HEK293 (cell line): ENCODE data around the gene TMCO2.

Source experiments
- MYNN ChIP-seq: fragments of 450-650 bp; formaldehyde crosslinking; IDR thresholded peaks from 2 replicates; pipeline ENCODE4 v1.5.1; 2016; ENCODE audit warnings: missing biosample characterization, missing genetic modification characterization, borderline replicate concordance
- OSR2 ChIP-seq: fragments of 450-650 bp; formaldehyde crosslinking; IDR thresholded peaks from 2 replicates; pipeline ENCODE4 v1.5.1; 2016; ENCODE audit warnings: missing biosample characterization, missing genetic modification characterization
- PRDM1 ChIP-seq: fragments of 450-650 bp; formaldehyde crosslinking; IDR thresholded peaks from 2 replicates; pipeline ENCODE4; 2016; ENCODE audit warnings: missing biosample characterization, missing genetic modification characterization
- PRDM2 ChIP-seq: fragments of 450-650 bp; formaldehyde crosslinking; IDR thresholded peaks from 2 replicates; pipeline ENCODE4 v1.5.1; 2016; ENCODE audit warnings: missing biosample characterization, missing genetic modification characterization, borderline replicate concordance
- REPIN1 ChIP-seq: fragments of 450-650 bp; formaldehyde crosslinking; IDR thresholded peaks from 2 replicates; pipeline ENCODE4 v1.5.1; 2017; ENCODE audit warnings: missing biosample characterization, missing genetic modification characterization, low read depth
- REST ChIP-seq: fragments of 450-650 bp; formaldehyde crosslinking; IDR thresholded peaks from 2 replicates; pipeline ENCODE4 v1.5.1; 2016; ENCODE audit warnings: missing biosample characterization, missing genetic modification characterization
- ZFP3 ChIP-seq: fragments of 450-650 bp; formaldehyde crosslinking; IDR thresholded peaks from 2 replicates; pipeline ENCODE4 v1.5.1; 2016; ENCODE audit warnings: low read depth, missing biosample characterization, missing genetic modification characterization
- ZNF146 ChIP-seq: fragments of 450-650 bp; formaldehyde crosslinking; IDR thresholded peaks from 2 replicates; pipeline ENCODE4 v1.5.1; 2016; ENCODE audit warnings: missing biosample characterization, missing genetic modification characterization
- ZNF239 ChIP-seq: fragments of 450-650 bp; formaldehyde crosslinking; IDR thresholded peaks from 2 replicates; pipeline ENCODE4 v1.5.1; 2016; ENCODE audit warnings: missing biosample characterization, missing genetic modification characterization
- ZNF274 ChIP-seq, 2 experiments: fragments of 200-500 bp in 1 of 2; fragments of 450-650 bp in 1 of 2; sonication (Bioruptor generic) in 1 of 2; formaldehyde crosslinking in 1 of 2; IDR thresholded peaks; 2 replicates each; pipeline versions ENCODE4 v1.5.1 to v1.6.1; 2014 to 2016; ENCODE audit warnings: borderline replicate concordance in 1 of 2, inconsistent platforms in 1 of 2, low read length in 1 of 2, missing biosample characterization in 1 of 2, missing genetic modification characterization in 1 of 2
- ZNF280C ChIP-seq: fragments of 450-650 bp; formaldehyde crosslinking; IDR thresholded peaks from 2 replicates; pipeline ENCODE4 v1.5.1; 2016; ENCODE audit warnings: missing biosample characterization, missing genetic modification characterization
- ZNF362 ChIP-seq: fragments of 450-650 bp; formaldehyde crosslinking; IDR thresholded peaks from 2 replicates; pipeline ENCODE4 v1.5.1; 2016; ENCODE audit warnings: missing biosample characterization, missing genetic modification characterization
- ZNF48 ChIP-seq: fragments of 450-650 bp; formaldehyde crosslinking; IDR thresholded peaks from 2 replicates; pipeline ENCODE4 v1.5.1; 2016; ENCODE audit warnings: missing biosample characterization, missing genetic modification characterization
- ZNF513 ChIP-seq: fragments of 450-650 bp; IDR thresholded peaks from 2 replicates; pipeline ENCODE4 v1.5.1; 2018; ENCODE audit warnings: missing biosample characterization, missing genetic modification characterization
- ZNF521 ChIP-seq: fragments of 450-650 bp; formaldehyde crosslinking; IDR thresholded peaks from 2 replicates; pipeline ENCODE4 v1.5.1; 2017; ENCODE audit warnings: missing biosample characterization, mild to moderate bottlenecking, missing genetic modification characterization
- ZNF555 ChIP-seq: fragments of 450-650 bp; formaldehyde crosslinking; conservative IDR thresholded peaks from 2 replicates; pipeline ENCODE4 v1.5.1; 2017; ENCODE audit warnings: missing biosample characterization, mild to moderate bottlenecking, missing genetic modification characterization, inconsistent platforms
- ZNF571 ChIP-seq: fragments of 450-650 bp; formaldehyde crosslinking; IDR thresholded peaks from 2 replicates; pipeline ENCODE4 v1.5.0; 2017; ENCODE audit warnings: missing biosample characterization, missing genetic modification characterization
- ZNF623 ChIP-seq: fragments of 450-650 bp; formaldehyde crosslinking; IDR thresholded peaks from 2 replicates; pipeline ENCODE4 v1.5.1; 2016; ENCODE audit warnings: missing biosample characterization, missing genetic modification characterization
- ZNF76 ChIP-seq: fragments of 450-650 bp; formaldehyde crosslinking; IDR thresholded peaks from 2 replicates; pipeline ENCODE4; 2016; ENCODE audit warnings: low read depth, missing biosample characterization, missing genetic modification characterization, borderline replicate concordance
- ZNF837 ChIP-seq: fragments of 450-650 bp; formaldehyde crosslinking; IDR thresholded peaks from 2 replicates; pipeline ENCODE4 v1.5.1; 2016; ENCODE audit warnings: missing biosample characterization, missing genetic modification characterization
- ZSCAN16 ChIP-seq: fragments of 450-650 bp; formaldehyde crosslinking; IDR thresholded peaks from 2 replicates; pipeline ENCODE4 v1.5.1; 2016; ENCODE audit warnings: missing biosample characterization, missing genetic modification characterization
- ZSCAN30 ChIP-seq: fragments of 450-650 bp; IDR thresholded peaks from 2 replicates; pipeline ENCODE4 v1.5.1; 2018; ENCODE audit warnings: missing biosample characterization, mild to moderate bottlenecking, missing genetic modification characterization, moderate library complexity

Gene TMCO2

GRCh38 chr1:40257688-40258444, 10.1 kb downstream of the TMCO2 start, which contains the start of gene ZMPSTE24 (continued):
- TF ChIP-seq MYNN (tag by site-specific recombination), result peak; percentile 87; the same call in 1 of the 2 replicates
- TF ChIP-seq ZNF521 (tag by site-specific recombination), result no peak
- TF ChIP-seq ZNF623 (tag by site-specific recombination), result peak; percentile 66
- TF ChIP-seq ZNF48 (tag by site-specific recombination), result no peak
- TF ChIP-seq ZNF555 (tag by site-specific recombination), result no peak
- peak; percentile 80 for TF ChIP-seq ZNF239 (tag by site-specific recombination)
- peak; percentile 95; the same call in 1 of the 2 replicates for TF ChIP-seq REPIN1 (tag by site-specific recombination)
- no peak for TF ChIP-seq ZNF280C
- no peak for TF ChIP-seq ZNF362 (tag by site-specific recombination)
- peak; percentile 98 for TF ChIP-seq ZSCAN30 (tag by site-specific recombination)
- TF ChIP-seq ZNF571, result no peak
- peak; percentile 43 for TF ChIP-seq ZFP3 (tag by site-specific recombination)
- 0 out of 2 replicates have a peak, but pooled peaks have one; percentile 71 for TF ChIP-seq ZNF837 (tag by site-specific recombination)
- peak; percentile 93 for TF ChIP-seq ZNF76 (tag by site-specific recombination)
- no peak for TF ChIP-seq ZSCAN16
- peak; percentile 90 for TF ChIP-seq PRDM1 (tag by site-specific recombination)
- no peak for TF ChIP-seq ZNF274 (IDR thresholded peaks at IDR 0.05; ENCODE audit: low read length)
- no peak for TF ChIP-seq ZNF274 (tag by site-specific recombination; IDR thresholded peaks at IDR 0.05; ENCODE audit: borderline replicate concordance)
- peak; percentile 60; the same call in 1 of the 2 replicates for TF ChIP-seq OSR2 (tag by site-specific recombination)
- no peak; the same call in 1 of the 2 replicates for TF ChIP-seq PRDM2 (tag by site-specific recombination)
- peak; percentile 78 for TF ChIP-seq ZNF513
- peak; percentile 91 for TF ChIP-seq ZNF146 (tag by site-specific recombination)
- TF ChIP-seq REST, result no peak; the same call in none of the 2 replicates
